Measurements from ENCODE around the gene PPP3CA. TPM values are rescaled to one million over a fixed set of nuclear protein-coding genes. Genes with fewer than 3 reads are reported as not detected.

Gene PPP3CA
- total and polyA plus RNA-seq, 2 of the 13 experiments (the other 11 are each of a cell fraction or from before 2014, with no cell fraction given) = 4.8 to 13.2 TPM

- TF ChIP-seq SIN3B (IDR thresholded peaks at IDR 0.05; ENCODE audit: low read length) (no peak), FOSL1 (CRISPR knock-in tag; IDR thresholded peaks at IDR 0.05; ENCODE audit: borderline replicate concordance) (no peak)
Observed at GRCh38 chr4:101331017-101331416, 16.3 kb downstream of the PPP3CA start (continued).

- H3K79me2 ChIP-seq (ENCODE audit: insufficient read depth, low read length) = peaks cover 11% of the 10 kb centered on the region
Observed at GRCh38 chr4:101329592-101329991, 17.7 kb downstream of the PPP3CA start.

More at GRCh38 chr4:101329592-101329991, 17.7 kb downstream of the PPP3CA start:
- no peaks in the 10 kb centered on the region for H3K4me1 ChIP-seq (ENCODE audit: insufficient read depth, low read length)
- H3K9ac ChIP-seq (ENCODE audit: insufficient read depth, low read depth, low read length) = no peak overlapping the region
- no TSS peak for BruUV-seq (replicated peaks)
- no peaks in the 10 kb centered on the region for H3K36me3 ChIP-seq (replicated peaks in 1 of 2; ENCODE audit: control insufficient read depth in 1 of 2, insufficient read depth in 2 of 2, low read length in 2 of 2)
- no peaks in the 10 kb centered on the region for H3K9me3 ChIP-seq (ENCODE audit: low read length)
- intact Hi-C loops (cut with micrococcal nuclease; ENCODE audit: unreplicated experiment) = no loop called here
- in situ Hi-C loops (cut with HindIII; ENCODE audit: extremely low pct_ligation_motif_present, low pct_unique_long_range_greater_than_20kb) = no loop called here
- ATAC-seq (no peak), FAIRE-seq (no peak), DNase-seq (ENCODE audit: low spot score) (no peak)
- POLR2A ChIA-PET = no interaction called here
- H3K4me3 ChIP-seq (replicated peaks in 1 of 3; ENCODE audit: insufficient read depth in 1 of 3, low read depth in 2 of 3, low read length in 3 of 3) = no peak overlapping the region
- TF ChIP-seq KDM2A (CRISPR knock-in tag; IDR thresholded peaks at IDR 0.05; ENCODE audit: borderline replicate concordance, low read depth) (no peak), ZFP37 (CRISPR knock-in tag; IDR thresholded peaks at IDR 0.05; ENCODE audit: borderline replicate concordance) (no peak), RFX1 (IDR thresholded peaks at IDR 0.05) (no peak), NFIC (IDR thresholded peaks at IDR 0.05; ENCODE audit: low read length) (no peak), ZNF276 (CRISPR knock-in tag; IDR thresholded peaks at IDR 0.05; ENCODE audit: low read depth) (no peak), ZNF83 (CRISPR knock-in tag; IDR thresholded peaks at IDR 0.05; ENCODE audit: borderline replicate concordance) (no peak), ZFP91 (CRISPR knock-in tag; IDR thresholded peaks at IDR 0.05; ENCODE audit: borderline replicate concordance) (no peak), CREB1 (IDR thresholded peaks at IDR 0.05) (no peak), CREB1 (CRISPR knock-in tag; IDR thresholded peaks at IDR 0.05) (no peak), HOXA5 (CRISPR knock-in tag; IDR thresholded peaks at IDR 0.05) (no peak), NFKBIZ (CRISPR knock-in tag; IDR thresholded peaks at IDR 0.05) (no peak), TOPORS (CRISPR knock-in tag; IDR thresholded peaks at IDR 0.05) (no peak), MLX (CRISPR knock-in tag; IDR thresholded peaks at IDR 0.05) (no peak), REPIN1 (CRISPR knock-in tag; IDR thresholded peaks at IDR 0.05; ENCODE audit: borderline replicate concordance, low read depth) (no peak), ZNF788 (CRISPR knock-in tag; IDR thresholded peaks at IDR 0.05; ENCODE audit: borderline replicate concordance) (no peak), ZNF724P (CRISPR knock-in tag; IDR thresholded peaks at IDR 0.05; ENCODE audit: borderline replicate concordance) (no peak)
- no peak overlapping the region for H3K4me2 ChIP-seq (ENCODE audit: low read depth, low read length)
- WGBS (ENCODE audit: low lambda C conversion rate) = 96% methylated on average over 1 of the region's 1 CpG
- CTCF ChIA-PET (ENCODE audit: low intra/inter-chr PET ratio, low total read pairs) = no interaction called here
- H3K27ac ChIP-seq (ENCODE audit: extremely low read length, insufficient read depth, low read length) = no peak overlapping the region
- no peak overlapping the region for H2AFZ ChIP-seq (ENCODE audit: low read length)
- H3K27me3 ChIP-seq (ENCODE audit: control insufficient read depth in 1 of 2, insufficient read depth in 2 of 2, low read length in 2 of 2) = no peaks in the 10 kb centered on the region
- H4K20me1 ChIP-seq (ENCODE audit: insufficient read depth, low read length) = no peaks in the 10 kb centered on the region
